GM18498 (cell line): ENCODE results near the gene GJE1.
"Not testable (repeated sequence)": the region's sequence is repeated elsewhere in the genome, so short reads cannot be mapped to it uniquely, and the experiment has no call there.

Experiments
- ATAC-seq: cut with Tn5 transposase; IDR thresholded peaks from one replicate; pipeline ENCODE4 v1.9.1; 2021; ENCODE audit warnings: mild to moderate bottlenecking, moderate library complexity; ENCODE audit not compliant: unreplicated experiment

GJE1 gene

DNA sequence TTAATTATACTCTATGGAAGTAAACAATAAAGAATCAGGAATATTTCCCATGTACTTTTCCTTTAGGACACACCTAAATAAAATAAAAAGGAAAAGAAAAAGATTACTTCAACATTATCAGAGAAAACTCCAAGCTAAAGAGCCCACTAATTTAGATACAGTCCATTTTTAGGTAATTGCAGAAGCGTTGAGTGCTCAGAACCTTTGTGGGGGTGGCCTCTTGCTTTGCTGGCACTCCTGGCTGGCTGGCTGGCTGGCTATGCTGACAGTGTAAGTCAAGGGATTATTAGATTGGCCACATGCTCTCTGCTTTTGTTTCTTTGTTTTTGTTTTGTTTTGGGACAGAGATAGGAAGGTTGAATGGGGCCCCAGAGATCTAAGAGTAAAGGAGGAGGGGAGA lies at the start of gene GJE1:
Gene GJE1, plus strand, starts transcription at position 301 of the 400 bp plus-strand sequence. CDS start 234 bp downstream, outside the sequence.
- ATAC-seq, result no peak

GRCh38 chr6:142087950-142088857 lies 44.5 kb upstream of the GJE1 start:
- no peak for ATAC-seq

DNA sequence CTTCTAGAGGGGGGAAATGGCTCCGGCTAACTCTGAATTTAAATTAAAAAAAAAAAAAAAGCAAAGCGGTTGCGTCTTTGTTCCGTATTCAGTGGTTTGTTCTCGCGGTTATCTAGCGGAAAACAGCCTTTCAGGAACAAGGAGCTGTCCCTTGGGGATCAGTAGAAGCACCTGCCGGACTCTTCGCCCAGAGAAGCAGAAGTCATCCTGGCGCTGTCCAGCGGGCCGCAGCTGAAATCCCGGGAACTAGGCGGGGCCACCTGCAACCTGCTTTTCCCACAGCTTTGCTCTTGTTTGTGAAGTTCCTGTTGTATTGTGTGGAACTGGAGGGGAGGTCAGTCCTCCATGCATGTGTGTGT lies 43.9 kb upstream of the GJE1 start:
- ATAC-seq, result no peak

- not testable (repeated sequence) for ATAC-seq
Observed at GRCh38 chr6:142104820-142105219, 27.9 kb upstream of the GJE1 start.

GRCh38 chr6:142110820-142111219 lies 21.9 kb upstream of the GJE1 start:
- not testable (repeated sequence) for ATAC-seq

DNA sequence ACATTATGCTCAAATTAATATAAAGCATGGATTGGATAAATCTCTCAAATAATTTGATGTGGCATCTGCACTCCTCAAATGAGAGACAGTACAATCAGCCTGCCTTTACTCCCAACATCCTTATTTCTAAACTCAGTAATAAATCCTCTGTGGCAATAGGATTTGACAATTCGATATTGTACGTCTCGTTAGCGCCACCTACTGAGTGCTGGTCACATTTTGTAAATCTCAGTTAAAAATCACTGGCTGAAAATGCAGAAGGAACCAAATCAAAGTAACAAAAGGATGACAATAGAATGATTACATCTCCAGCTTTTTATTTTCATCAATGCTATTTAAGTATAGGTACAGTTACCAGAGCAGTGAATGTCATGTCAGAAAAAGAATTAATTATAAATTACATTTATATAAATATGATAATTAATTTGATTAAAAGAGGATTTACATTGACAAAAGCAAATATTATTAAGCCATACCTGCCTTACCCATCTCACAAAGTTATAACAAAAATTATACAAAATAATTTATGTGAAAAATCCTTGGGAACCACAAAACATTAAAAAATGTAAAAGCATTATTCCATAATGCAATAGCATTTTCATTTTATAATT lies 20.2 kb upstream of the GJE1 start:
- ATAC-seq, result peak; percentile 48

DNA sequence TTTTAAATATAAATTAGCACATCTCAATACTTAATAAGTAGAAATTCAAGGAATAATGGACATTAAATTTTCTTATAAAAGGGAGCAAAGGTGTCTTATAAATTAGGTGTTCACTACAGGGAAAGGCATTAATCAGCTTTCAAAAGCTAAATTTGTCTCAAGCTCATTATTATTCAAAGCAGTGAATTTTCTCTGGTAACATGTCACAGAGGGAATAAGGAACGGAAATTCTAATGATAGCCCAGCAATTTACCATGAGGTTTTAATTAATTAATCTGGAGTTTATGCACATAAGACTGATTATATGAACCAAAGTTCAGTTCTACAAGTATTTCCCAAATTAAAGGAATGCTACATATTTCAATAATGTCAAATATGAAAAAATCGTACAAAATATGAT lies 15.4 kb upstream of the GJE1 start:
- no peak for ATAC-seq

DNA sequence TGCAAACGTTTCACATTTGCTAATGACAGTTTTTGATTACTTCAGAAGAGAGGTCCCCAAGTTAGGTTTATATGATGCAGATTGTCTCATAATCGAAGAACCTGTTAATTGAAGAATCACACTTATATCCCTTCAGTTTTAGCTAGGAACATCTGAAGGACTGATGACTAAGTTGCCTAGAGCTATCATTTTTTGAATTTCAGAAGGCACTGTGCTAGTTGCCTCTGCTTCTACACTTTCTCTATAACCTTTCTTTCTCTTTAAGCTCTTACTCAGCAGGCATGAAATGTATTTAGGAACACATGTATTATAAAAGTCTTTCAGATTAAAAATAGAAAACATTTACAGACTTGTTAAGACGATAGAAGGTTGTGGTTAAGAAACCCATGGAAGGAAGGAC lies 14.4 kb upstream of the GJE1 start:
- ATAC-seq, result no peak

GRCh38 chr6:142118925-142119324 lies 13.8 kb upstream of the GJE1 start:
- no peak for ATAC-seq

DNA sequence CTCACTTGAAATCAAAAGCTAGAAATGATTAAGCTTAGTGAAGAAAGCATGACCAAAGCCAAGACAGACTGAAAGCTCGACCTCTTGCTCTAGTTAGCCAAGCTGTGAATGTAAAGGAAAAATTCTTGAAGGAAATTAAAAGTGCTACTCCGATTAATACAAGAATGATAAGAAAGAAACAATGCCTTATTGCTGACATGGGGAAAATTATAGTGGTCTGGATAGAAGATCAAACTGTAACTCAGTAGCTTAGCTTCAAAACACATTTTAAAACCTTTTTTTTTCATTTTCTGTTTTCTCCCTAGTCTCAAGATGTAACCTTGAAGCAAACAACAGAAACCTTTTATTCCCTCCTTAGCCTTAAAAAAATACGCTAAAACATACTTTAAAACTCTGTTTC lies 11.4 kb upstream of the GJE1 start:
- ATAC-seq, result no peak

- ATAC-seq, result no peak
Observed at GRCh38 chr6:142130814-142131213, 1.9 kb upstream of the GJE1 start.

- ATAC-seq, result no peak
Observed at GRCh38 chr6:142138876-142139275, 6.2 kb downstream of the GJE1 start.

DNA sequence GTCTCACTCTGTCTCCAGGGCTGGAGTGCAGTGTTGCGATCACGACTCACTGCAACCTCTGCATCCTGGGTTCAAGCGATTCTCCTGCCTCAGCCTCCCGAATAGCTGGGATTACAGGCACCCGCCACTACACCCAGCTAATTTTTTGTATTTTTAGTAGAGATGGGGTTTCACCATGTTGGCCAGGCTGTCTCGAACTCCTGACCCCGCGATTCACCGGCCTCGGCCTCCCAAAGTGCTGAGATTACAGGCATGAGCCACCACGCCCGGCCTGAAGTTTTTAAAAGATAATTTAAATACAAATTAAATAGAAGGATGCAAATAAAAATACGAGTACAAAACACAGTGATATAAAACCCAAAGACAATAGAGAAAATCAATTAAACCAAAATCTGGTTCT lies 8.8 kb downstream of the GJE1 start:
- ATAC-seq, result not testable (repeated sequence)

GRCh38 chr6:142146828-142147662 lies 14.3 kb downstream of the GJE1 start, which contains the start of the genes NMBR and VTA1:
Gene NMBR (minus strand): TSS chr6:142147122. CDS start chr6:142088658, 58,464 bp downstream.
Gene VTA1 (plus strand): TSS chr6:142147263. CDS start chr6:142147288, 25 bp downstream.
- peak; percentile 100 for ATAC-seq

DNA sequence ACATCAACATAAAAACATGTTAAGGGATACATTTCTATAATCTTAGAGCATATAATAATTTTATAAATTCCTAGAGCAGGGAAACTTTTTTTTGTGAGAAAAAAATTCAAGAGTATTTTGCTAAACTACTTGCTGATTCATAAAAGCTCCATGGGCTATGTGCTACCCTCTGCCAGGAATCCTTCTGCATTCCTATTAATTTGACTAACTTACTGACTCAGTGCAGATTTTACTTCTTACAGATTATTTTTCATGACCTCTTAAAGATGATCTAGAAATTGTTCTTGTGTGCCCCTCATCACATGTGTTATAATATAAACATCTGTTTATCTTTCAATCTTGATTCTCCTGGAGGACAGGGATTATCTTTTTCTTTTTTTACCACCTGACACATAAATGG lies 20.0 kb downstream of the GJE1 start:
- no peak for ATAC-seq

DNA sequence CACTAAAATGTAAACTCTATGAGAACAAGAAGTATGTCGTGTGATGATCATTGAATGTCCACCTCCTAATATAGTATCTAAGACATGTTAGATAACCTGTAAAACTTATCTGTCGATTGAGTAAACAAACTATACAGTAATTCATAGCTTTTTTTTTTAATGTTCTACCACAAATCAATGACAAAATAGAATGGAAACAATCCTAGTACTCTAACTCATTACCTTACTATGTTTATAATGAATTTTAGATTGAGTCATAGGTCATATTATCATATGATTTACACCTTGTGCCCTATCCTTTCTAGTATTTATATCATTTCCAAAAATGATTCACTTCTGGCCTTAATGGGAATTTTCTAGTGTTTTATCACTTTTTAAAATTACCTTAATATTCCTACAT lies 20.5 kb downstream of the GJE1 start:
- no peak for ATAC-seq

DNA sequence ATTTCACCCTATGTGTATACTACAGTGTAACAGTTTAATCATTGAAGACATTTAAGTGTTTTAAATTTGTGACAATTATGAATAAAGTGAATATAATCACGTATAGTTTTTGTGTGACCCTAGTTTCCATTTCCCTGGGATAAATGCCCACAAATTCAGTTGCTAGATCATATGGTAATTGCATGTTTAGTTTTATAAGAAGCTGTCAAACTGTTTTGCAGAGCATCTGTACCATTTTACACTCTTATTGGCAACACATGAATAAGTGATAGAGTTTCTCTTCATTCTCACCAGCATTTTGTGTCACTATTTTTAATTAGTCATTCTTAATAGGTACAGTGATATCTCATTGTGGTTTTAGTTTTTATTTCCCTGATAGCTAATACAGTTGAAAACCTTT lies 21.6 kb downstream of the GJE1 start:
- no peak for ATAC-seq

DNA sequence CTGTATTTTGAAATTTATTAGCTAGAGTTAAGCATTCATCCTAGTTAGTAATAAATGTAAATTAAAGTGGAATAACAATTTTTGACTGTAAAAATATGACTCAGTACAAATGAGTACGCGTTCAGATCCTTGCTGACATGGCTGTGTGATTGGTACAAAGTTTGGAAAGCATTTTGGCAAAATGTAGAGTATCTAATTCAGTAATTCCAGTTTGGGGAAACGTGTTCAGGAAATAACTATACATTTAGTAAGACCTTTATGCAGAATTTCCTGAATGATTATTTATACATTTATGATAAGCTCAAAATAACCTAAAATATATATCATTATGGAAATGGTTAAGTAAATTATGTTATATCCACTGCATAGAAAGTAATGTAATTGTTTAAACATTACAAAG lies 22.4 kb downstream of the GJE1 start:
- no peak for ATAC-seq

DNA sequence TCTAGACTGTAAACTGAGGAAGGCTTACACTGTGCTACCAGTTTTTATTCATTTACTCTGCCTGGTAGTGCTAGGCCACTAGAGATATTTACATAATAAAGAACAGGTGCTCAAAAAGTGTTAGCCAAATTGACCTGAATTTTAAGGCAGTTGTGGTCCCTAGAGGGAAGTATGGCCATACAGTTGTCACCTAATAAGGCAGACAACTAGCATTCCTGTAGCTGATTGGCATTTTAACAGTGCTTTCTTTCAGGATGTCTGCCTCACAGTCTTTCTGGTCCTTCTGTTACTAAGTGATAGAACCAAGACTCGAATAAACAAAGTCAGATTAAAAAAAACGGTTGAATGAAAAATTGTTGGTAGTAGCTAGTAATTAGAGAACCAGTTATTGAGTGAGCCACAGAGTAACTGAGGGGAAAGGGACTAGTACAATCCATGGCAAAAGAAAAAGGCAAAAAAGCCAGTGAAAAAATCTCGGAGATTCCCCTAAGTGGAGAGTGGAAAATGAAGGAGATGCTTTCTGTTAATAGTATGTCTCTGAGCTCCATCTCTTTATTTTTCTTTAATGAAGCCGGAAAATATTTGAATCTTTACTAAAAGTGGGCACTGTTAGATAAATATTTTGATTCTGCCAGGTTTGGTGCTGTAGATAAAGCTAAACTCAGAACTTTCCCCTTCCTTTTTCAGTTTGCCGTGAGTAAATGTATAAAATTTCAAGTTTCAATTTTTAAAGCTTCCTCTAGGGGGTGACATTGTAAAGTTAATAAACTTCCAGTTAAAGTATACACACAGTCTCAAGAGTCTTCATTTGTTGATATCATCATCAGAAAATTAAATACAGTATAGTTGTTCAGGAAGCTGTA lies 23.4 kb downstream of the GJE1 start:
- ATAC-seq, result peak; percentile 52

DNA sequence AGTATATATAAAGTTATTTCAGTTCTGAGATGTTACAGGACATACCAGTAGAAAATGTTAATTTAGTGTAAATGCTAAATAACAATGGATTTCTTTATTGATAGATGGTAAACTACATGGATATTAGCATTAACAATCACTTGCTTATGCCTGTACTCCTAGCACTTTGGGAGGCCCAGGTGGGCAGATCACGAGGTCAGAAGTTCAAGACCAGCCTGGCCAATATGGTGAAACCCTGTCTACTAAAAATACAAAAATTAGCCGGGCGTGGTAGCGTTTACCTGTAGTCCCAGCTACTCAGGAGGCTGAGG lies 24.0 kb downstream of the GJE1 start:
- ATAC-seq, result not testable (repeated sequence)

- no peak for ATAC-seq
Observed at GRCh38 chr6:142162780-142163179, 30.1 kb downstream of the GJE1 start.
